Measurements from ENCODE around the gene NOSIP.

The NOSIP gene

GRCh38 chr19:49601482-49602038 is 21.2 kb upstream of the NOSIP start:
- Mint-ChIP-seq H3K4me3 (no peak overlapping the region), H3K36me3 (ENCODE audit: low read depth) (peaks cover 31% of the 10 kb centered on the region), H3K27ac (no peak overlapping the region), H3K27me3 (ENCODE audit: low read depth) (no peaks in the 10 kb centered on the region), H3K4me1 (ENCODE audit: low read depth) (peaks cover 5% of the 10 kb centered on the region), H3K9me3 (no peaks in the 10 kb centered on the region)

DNA sequence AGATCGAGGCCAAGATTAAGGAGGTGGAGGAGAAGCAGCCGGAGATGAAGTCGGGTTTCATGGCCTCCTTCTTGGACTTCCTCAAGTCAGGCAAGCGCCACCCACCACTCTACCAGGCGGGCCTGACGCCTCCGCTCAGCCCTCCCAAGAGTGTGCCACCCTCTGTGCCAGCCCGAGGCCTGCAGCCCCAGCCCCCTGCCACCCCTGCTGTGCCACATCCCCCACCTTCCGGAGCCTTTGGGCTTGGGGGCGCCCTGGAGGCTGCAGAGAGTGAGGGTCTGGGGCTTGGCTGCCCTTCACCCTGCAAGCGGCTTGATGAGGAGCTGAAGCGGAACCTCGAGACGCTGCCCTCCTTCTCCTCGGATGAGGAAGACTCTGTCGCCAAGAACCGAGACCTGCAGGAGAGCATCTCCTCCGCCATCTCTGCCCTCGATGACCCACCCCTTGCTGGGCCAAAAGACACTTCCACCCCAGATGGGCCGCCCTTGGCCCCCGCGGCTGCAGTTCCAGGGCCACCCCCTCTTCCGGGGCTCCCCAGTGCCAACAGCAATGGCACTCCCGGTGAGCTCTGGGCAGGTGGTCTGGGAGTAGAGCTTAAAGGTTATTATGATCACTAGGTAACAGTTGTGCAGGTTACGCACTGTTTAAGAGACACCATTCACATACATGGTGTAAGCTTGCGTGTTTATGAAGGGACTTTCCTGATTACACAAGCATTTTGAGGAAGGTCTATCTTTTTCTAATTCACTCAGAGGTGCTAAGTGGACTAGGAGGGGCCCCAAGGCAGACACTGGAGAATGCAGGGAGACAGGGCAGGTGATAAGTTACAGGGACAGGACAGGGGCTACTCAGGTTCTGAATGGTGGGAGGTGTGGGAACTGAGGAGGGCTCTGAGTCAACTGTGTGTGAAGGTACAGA is 19.3 kb upstream of the NOSIP start:
- Mint-ChIP-seq H3K36me3 (ENCODE audit: low read depth) (peaks cover 28% of the 10 kb centered on the region), H3K27me3 (ENCODE audit: low read depth) (no peaks in the 10 kb centered on the region), H3K27ac (peak overlapping the region; percentile 65), H3K9me3 (no peaks in the 10 kb centered on the region), H3K4me3 (no peak overlapping the region), H3K4me1 (ENCODE audit: low read depth) (peaks cover 5% of the 10 kb centered on the region)

- no peak overlapping the region for H3K27ac Mint-ChIP-seq
- H3K4me1 Mint-ChIP-seq (ENCODE audit: low read depth), result peaks cover 20% of the 10 kb centered on the region
- no peak overlapping the region for H3K4me3 Mint-ChIP-seq
- no peaks in the 10 kb centered on the region for H3K27me3 Mint-ChIP-seq (ENCODE audit: low read depth)
- H3K36me3 Mint-ChIP-seq (ENCODE audit: low read depth), result peaks cover 33% of the 10 kb centered on the region
- no peaks in the 10 kb centered on the region for H3K9me3 Mint-ChIP-seq
Observed at GRCh38 chr19:49597703-49597974, 17.3 kb upstream of the NOSIP start.

DNA sequence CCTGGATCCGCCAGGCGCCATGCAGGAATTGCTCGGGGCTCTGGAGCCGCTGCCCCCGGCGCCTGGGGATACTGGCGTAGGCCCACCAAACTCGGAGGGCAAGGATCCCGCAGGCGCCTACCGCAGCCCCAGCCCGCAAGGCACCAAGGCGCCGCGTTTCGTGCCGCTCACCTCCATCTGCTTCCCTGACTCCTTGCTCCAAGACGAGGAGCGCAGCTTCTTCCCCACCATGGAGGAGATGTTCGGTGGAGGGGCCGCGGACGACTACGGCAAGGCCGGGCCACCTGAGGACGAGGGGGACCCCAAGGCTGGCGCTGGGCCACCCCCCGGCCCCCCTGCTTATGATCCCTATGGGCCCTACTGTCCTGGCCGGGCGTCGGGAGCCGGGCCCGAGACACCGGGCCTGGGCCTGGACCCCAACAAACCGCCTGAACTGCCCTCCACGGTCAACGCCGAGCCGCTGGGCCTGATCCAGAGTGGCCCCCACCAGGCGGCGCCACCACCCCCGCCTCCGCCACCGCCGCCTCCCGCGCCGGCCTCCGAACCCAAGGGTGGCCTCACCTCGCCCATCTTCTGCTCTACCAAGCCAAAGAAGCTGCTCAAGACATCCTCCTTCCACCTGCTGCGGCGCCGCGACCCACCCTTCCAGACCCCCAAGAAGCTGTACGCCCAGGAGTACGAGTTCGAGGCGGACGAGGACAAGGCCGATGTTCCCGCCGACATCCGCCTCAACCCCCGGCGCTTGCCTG is 16.8 kb upstream of the NOSIP start:
- H3K27ac Mint-ChIP-seq, result no peak overlapping the region
- peaks cover 33% of the 10 kb centered on the region for H3K36me3 Mint-ChIP-seq (ENCODE audit: low read depth)
- H3K27me3 Mint-ChIP-seq (ENCODE audit: low read depth), result no peaks in the 10 kb centered on the region
- H3K4me1 Mint-ChIP-seq (ENCODE audit: low read depth), result peaks cover 25% of the 10 kb centered on the region
- no peaks in the 10 kb centered on the region for H3K9me3 Mint-ChIP-seq
- no peak overlapping the region for H3K4me3 Mint-ChIP-seq

DNA sequence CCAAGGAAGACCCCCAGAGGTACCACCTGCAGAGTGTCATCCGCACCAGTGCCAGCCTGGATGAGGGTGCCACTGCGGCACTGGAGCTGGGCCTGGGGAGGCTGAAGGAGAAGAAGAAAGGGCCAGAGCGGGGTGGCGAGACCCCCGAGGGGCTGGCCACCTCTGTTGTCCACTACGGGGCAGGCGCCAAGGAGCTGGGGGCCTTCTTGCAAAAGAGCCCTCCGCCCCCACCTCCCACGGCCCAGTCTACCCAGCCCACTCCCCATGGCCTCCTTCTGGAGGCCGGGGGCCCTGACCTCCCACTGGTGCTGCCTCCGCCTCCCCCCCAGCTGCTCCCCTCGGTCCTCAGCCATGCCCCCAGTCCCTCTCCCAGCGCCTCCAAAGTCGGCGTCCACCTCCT is 16.1 kb upstream of the NOSIP start:
- H3K36me3 Mint-ChIP-seq (ENCODE audit: low read depth), result peaks cover 29% of the 10 kb centered on the region
- no peaks in the 10 kb centered on the region for H3K27me3 Mint-ChIP-seq (ENCODE audit: low read depth)
- no peak overlapping the region for H3K4me3 Mint-ChIP-seq
- peaks cover 25% of the 10 kb centered on the region for H3K4me1 Mint-ChIP-seq (ENCODE audit: low read depth)
- H3K27ac Mint-ChIP-seq, result no peak overlapping the region
- no peaks in the 10 kb centered on the region for H3K9me3 Mint-ChIP-seq

- H3K4me1 Mint-ChIP-seq (ENCODE audit: low read depth), result peaks cover 25% of the 10 kb centered on the region
- H3K36me3 Mint-ChIP-seq (ENCODE audit: low read depth), result peaks cover 26% of the 10 kb centered on the region
- no peak overlapping the region for H3K27ac Mint-ChIP-seq
- H3K9me3 Mint-ChIP-seq, result no peaks in the 10 kb centered on the region
- H3K4me3 Mint-ChIP-seq, result no peak overlapping the region
- no peaks in the 10 kb centered on the region for H3K27me3 Mint-ChIP-seq (ENCODE audit: low read depth)
Observed at GRCh38 chr19:49595819-49596404, 15.6 kb upstream of the NOSIP start.

GRCh38 chr19:49594993-49595818 is 14.8 kb upstream of the NOSIP start:
- Mint-ChIP-seq H3K27ac (no peak overlapping the region), H3K27me3 (ENCODE audit: low read depth) (no peaks in the 10 kb centered on the region), H3K4me3 (no peak overlapping the region), H3K36me3 (ENCODE audit: low read depth) (peaks cover 23% of the 10 kb centered on the region), H3K4me1 (ENCODE audit: low read depth) (peaks cover 25% of the 10 kb centered on the region), H3K9me3 (no peaks in the 10 kb centered on the region)

GRCh38 chr19:49594157-49594992 is 14.0 kb upstream of the NOSIP start:
- Mint-ChIP-seq H3K4me3 (peak overlapping the region; percentile 87), H3K4me1 (ENCODE audit: low read depth) (peaks cover 29% of the 10 kb centered on the region), H3K9me3 (no peaks in the 10 kb centered on the region), H3K27me3 (ENCODE audit: low read depth) (no peaks in the 10 kb centered on the region), H3K27ac (peak overlapping the region; percentile 84), H3K36me3 (ENCODE audit: low read depth) (peaks cover 18% of the 10 kb centered on the region)

- Mint-ChIP-seq H3K4me3 (peak overlapping the region; percentile 87), H3K27me3 (ENCODE audit: low read depth) (peaks cover 5% of the 10 kb centered on the region), H3K36me3 (ENCODE audit: low read depth) (peaks cover 14% of the 10 kb centered on the region), H3K9me3 (no peaks in the 10 kb centered on the region), H3K27ac (peak overlapping the region; percentile 84), H3K4me1 (ENCODE audit: low read depth) (peaks cover 35% of the 10 kb centered on the region)
Observed at GRCh38 chr19:49593233-49594113, 13.1 kb upstream of the NOSIP start.

GRCh38 chr19:49592486-49593232 is 12.3 kb upstream of the NOSIP start:
- H3K27me3 Mint-ChIP-seq (ENCODE audit: low read depth), result peaks cover 8% of the 10 kb centered on the region
- H3K4me1 Mint-ChIP-seq (ENCODE audit: low read depth), result peaks cover 38% of the 10 kb centered on the region
- no peaks in the 10 kb centered on the region for H3K9me3 Mint-ChIP-seq
- peaks cover 9% of the 10 kb centered on the region for H3K36me3 Mint-ChIP-seq (ENCODE audit: low read depth)
- H3K27ac Mint-ChIP-seq, result peak overlapping the region; percentile 86
- peak overlapping the region; percentile 87 for H3K4me3 Mint-ChIP-seq

DNA sequence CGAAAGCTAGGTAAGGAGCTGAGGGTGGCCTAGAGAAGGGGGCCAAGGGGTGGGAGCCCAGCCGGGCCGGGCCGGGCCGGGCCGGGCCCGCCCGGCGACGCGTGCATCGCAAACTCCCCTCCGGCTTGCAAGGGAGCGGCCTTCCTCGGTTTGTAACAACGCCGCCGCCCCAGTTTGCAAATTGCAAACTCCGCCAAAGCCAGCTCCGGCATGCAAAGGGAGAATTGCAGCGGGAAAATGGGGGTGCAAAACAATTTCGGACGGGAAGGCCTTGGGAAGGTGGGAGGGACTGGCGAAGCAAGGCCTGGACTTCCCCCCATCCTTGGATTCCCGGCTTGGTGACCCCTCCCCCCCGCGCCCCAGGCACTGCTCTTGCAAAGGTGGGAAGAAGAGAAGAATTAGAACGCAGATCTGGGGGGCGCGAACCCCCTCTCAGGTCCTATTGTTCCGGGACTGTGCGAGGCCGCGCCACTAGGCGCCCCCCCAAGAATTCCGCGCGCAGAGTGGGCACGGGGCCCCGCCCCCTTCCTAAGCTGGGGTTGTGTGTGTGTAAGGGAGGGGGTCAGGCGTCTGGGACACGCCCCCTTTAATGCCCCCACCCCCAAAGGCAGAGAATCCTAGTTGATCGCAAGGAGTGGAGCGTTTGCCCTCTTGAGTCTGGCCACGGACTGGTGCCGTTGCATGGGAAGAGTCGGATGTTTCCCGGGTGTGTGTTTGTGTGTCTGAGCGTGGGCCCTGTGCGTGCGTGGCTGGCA is 11.6 kb upstream of the NOSIP start:
- peaks cover 9% of the 10 kb centered on the region for H3K36me3 Mint-ChIP-seq (ENCODE audit: low read depth)
- peaks cover 8% of the 10 kb centered on the region for H3K27me3 Mint-ChIP-seq (ENCODE audit: low read depth)
- no peaks in the 10 kb centered on the region for H3K9me3 Mint-ChIP-seq
- H3K4me1 Mint-ChIP-seq (ENCODE audit: low read depth), result peaks cover 38% of the 10 kb centered on the region
- peak overlapping the region; percentile 86 for H3K27ac Mint-ChIP-seq
- H3K4me3 Mint-ChIP-seq, result peak overlapping the region; percentile 87
